HG02571 (cell line): ENCODE data around the gene TBX18.

ENCODE experiments used
- ATAC-seq: cut with Tn5 transposase; IDR thresholded peaks from one replicate; pipeline ENCODE4 v1.9.1; 2021; ENCODE audit warnings: mild to moderate bottlenecking, moderate library complexity; ENCODE audit not compliant: unreplicated experiment

Gene TBX18

GRCh38 chr6:84764332-84765049 is at the start of gene TBX18:
Gene TBX18, minus strand, starts transcription at chr6:84764598. Its CDS starts 417 bp downstream, at chr6:84764181.
- no peak for ATAC-seq

- ATAC-seq: no peak
These were observed 47.0 kb upstream of the TBX18 start for GRCh38 chr6:84811351-84811750.

GRCh38 chr6:84809455-84809854 is 45.1 kb upstream of the TBX18 start:
- no peak for ATAC-seq

GRCh38 chr6:84808491-84809061 is 44.2 kb upstream of the TBX18 start:
- ATAC-seq: no peak

- no peak for ATAC-seq
These were observed 40.7 kb upstream of the TBX18 start for GRCh38 chr6:84805145-84805544.

GRCh38 chr6:84804720-84805119 is 40.3 kb upstream of the TBX18 start:
- no peak for ATAC-seq

GRCh38 chr6:84801250-84801649 is 36.9 kb upstream of the TBX18 start:
- ATAC-seq: no peak

GRCh38 chr6:84798257-84798656 is 33.9 kb upstream of the TBX18 start:
- ATAC-seq: no peak

GRCh38 chr6:84796343-84796742 is 31.9 kb upstream of the TBX18 start:
- ATAC-seq: no peak

- ATAC-seq: no peak
These were observed 27.5 kb upstream of the TBX18 start for GRCh38 chr6:84791927-84792326.

GRCh38 chr6:84791233-84791632 is 26.8 kb upstream of the TBX18 start:
- no peak for ATAC-seq

- no peak for ATAC-seq
These were observed 24.8 kb upstream of the TBX18 start for GRCh38 chr6:84789170-84789569.

GRCh38 chr6:84788689-84789088 is 24.3 kb upstream of the TBX18 start:
- ATAC-seq: no peak

- ATAC-seq: no peak
These were observed 21.3 kb upstream of the TBX18 start for GRCh38 chr6:84785671-84786070.

GRCh38 chr6:84779917-84780316 is 15.5 kb upstream of the TBX18 start:
- ATAC-seq: no peak

GRCh38 chr6:84779380-84779779 is 15.0 kb upstream of the TBX18 start:
- ATAC-seq: no peak

GRCh38 chr6:84777888-84778287 is 13.5 kb upstream of the TBX18 start:
- no peak for ATAC-seq

- no peak for ATAC-seq
These were observed 12.0 kb upstream of the TBX18 start for GRCh38 chr6:84776392-84776791.

GRCh38 chr6:84775751-84776150 is 11.4 kb upstream of the TBX18 start:
- ATAC-seq: no peak

GRCh38 chr6:84774985-84775284 is 10.5 kb upstream of the TBX18 start:
- ATAC-seq: no peak

- ATAC-seq: peak; percentile 59
These were observed 10.0 kb upstream of the TBX18 start for GRCh38 chr6:84774157-84774984.
